Testis (tissue), 3 donors: Measurements from ENCODE around the gene ROR2. TPM values are rescaled to one million over a fixed set of nuclear protein-coding genes. Genes with fewer than 3 reads are reported as not detected.
A peak's percentile ranks its signal among the peaks of the same experiment; 100 is the strongest.

ENCODE experiments used
- DNase-seq: peaks from one replicate; pipeline ENCODE4 v3.0.0-alpha.2; 2019
- H3K27ac ChIP-seq, 2 donors: fragments of 200-600 bp; sonication (generic); one replicate each; pipeline ENCODE4 v1.5.1; 2019
- H3K27me3 ChIP-seq: fragments of 200-600 bp; sonication (generic); one replicate; pipeline ENCODE4 v1.5.1; 2019
- H3K36me3 ChIP-seq: fragments of 200-600 bp; sonication (generic); one replicate; pipeline ENCODE4 v1.5.1; 2017; ENCODE audit warnings: low read depth; ENCODE audit errors: missing control alignments
- H3K4me1 ChIP-seq: fragments of 200-600 bp; sonication (generic); one replicate; pipeline ENCODE4 v1.5.1; 2019
- H3K4me3 ChIP-seq, 2 donors: fragments of 200-600 bp; sonication (generic); one replicate each; pipeline ENCODE4 v1.5.1; 2017 to 2019
- H3K9me3 ChIP-seq: fragments of 200-600 bp; sonication (generic); one replicate; pipeline ENCODE4 v1.5.1; 2017
- POLR2A ChIP-seq: fragments of 450-650 bp; IDR thresholded peaks from one replicate; pipeline ENCODE4 v1.6.1; 2017; ENCODE audit warnings: antibody characterized with exemption, mild to moderate bottlenecking, moderate library complexity
- WGBS, 2 donors: methylation state at CpG; one replicate each; pipeline ENCODE4 v1.1.5; 2018; 5-methylcytosine and 5-hydroxymethylcytosine counted together
- intact Hi-C: fragments of 100-400 bp; cut with DNase I; formaldehyde crosslinking; loops from one replicate; pipeline ENCODE4 v1.15.1; 2023; ENCODE audit warnings: low total_unique reads
- polyA plus RNA-seq: library from polyadenylated mRNA; stranded (reverse); fragments of 350-450 nt; fragmentation: Illumina TruSeq; extraction: RNeasy Lipid Tissue Mini Kit (QIAGEN cat#74804); gene quantifications from one replicate; pipeline ENCODE4 v1.2.3, GENCODE V29; 2014; ENCODE audit warnings: low read depth, low replicate concordance; ENCODE audit not compliant: insufficient read depth
- total RNA-seq, 2 donors: library from RNA; depleted of rRNA; stranded (reverse); fragments of >200 nt; gene quantifications; one replicate each; pipeline ENCODE4 v1.2.3, GENCODE V29; 2016
- TF ChIP-seq, protein P1 (sequence below), 3 experiments: fragments of 450-650 bp in 2 of 3; fragments of 200-600 bp in 1 of 3; sonication (generic) in 1 of 3; IDR thresholded peaks; one replicate each; pipeline ENCODE4 v1.5.1; 2016 to 2019; ENCODE audit warnings: antibody characterized with exemption in 3 of 3, mild to moderate bottlenecking in 2 of 3, moderate library complexity in 1 of 3

Gene ROR2
- total and polyA plus RNA-seq, 3 donors from 2014 or later: 11.5 to 16.5 (median 12.3) TPM

DNA sequence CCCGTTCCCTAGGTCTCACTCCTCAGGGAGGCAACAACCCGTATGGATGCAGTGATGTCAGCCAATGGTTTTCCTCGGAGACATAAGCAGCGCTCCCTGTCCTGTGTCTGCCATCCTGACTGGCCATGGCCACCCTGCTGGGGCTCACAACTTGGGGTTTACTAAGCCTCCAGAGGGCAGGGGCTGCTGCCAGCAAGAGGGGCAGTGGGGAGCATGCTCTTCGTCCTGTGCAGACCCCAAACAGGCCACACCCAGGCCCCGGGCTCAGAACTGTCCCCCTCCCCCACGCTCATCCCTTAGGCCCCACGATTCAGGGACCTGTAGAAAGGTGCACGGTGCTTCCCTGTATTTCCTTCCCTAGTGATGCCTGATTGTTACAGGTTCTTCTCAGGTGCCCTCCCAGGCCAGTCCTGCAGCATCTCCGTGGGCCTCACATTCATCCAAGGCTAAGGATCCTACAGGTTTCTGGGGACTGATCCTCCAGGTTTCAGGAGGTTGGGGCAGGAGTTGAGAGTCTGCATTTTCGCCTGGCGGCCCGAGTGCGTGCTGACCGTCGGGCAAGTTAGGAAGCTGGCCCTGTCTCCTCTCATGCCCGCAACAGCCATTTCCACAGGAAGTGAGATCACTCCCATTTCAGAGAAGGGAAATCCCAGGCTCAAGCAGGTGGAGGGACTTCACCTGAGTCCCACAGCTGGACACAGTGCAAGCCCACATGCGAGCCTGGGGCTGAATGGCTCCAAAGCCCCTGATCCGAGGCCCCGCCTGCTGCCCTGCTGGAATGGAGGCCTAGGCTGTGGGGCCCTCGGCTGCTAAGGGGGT, 217.6 kb downstream of the ROR2 start:
- H3K36me3 ChIP-seq: no peaks in the 10 kb centered on the region

DNA sequence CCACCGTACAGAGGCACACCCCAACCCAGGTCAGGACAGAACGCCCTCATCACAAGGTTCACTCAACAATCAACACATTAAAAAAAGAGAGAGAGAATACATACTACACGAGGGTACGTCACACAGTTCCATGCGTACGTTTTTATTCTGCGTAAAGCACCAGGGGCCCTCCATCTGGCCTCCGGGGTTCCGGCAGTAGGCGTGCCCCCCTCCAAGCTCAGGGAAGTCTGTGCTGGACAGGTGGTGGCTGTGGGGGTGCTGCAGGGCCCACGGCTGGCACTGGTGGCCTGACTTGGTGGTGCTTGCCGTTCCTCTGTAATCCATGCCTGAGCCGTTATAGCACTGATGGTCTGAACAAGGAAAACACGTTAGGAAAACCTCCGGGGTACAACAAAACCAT, 219.2 kb downstream of the ROR2 start:
- no peak for DNase-seq
- TF ChIP-seq, protein P1, sequence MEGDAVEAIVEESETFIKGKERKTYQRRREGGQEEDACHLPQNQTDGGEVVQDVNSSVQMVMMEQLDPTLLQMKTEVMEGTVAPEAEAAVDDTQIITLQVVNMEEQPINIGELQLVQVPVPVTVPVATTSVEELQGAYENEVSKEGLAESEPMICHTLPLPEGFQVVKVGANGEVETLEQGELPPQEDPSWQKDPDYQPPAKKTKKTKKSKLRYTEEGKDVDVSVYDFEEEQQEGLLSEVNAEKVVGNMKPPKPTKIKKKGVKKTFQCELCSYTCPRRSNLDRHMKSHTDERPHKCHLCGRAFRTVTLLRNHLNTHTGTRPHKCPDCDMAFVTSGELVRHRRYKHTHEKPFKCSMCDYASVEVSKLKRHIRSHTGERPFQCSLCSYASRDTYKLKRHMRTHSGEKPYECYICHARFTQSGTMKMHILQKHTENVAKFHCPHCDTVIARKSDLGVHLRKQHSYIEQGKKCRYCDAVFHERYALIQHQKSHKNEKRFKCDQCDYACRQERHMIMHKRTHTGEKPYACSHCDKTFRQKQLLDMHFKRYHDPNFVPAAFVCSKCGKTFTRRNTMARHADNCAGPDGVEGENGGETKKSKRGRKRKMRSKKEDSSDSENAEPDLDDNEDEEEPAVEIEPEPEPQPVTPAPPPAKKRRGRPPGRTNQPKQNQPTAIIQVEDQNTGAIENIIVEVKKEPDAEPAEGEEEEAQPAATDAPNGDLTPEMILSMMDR (IDR thresholded peaks at IDR 0.05): no peak
- TF ChIP-seq POLR2A: no peak
- intact Hi-C loops: no loop called here
- 91 to 96% methylated on average over 15 of the region's 15 CpGs for WGBS, 2 donors
- Histone ChIP-seq H3K36me3 (no peaks in the 10 kb centered on the region), H3K4me3 (no peak overlapping the region), H3K9me3 (no peaks in the 10 kb centered on the region), H3K27me3 (no peaks in the 10 kb centered on the region), H3K27ac (no peak overlapping the region), H3K4me1 (peaks cover 3% of the 10 kb centered on the region)

More for the DNA sequence above, 217.6 kb downstream of the ROR2 start:
- Histone ChIP-seq H3K27ac (no peak overlapping the region), H3K9me3 (no peaks in the 10 kb centered on the region), H3K27me3 (no peaks in the 10 kb centered on the region), H3K4me1 (peaks cover 3% of the 10 kb centered on the region), H3K4me3 (no peak overlapping the region)
- intact Hi-C loops: no loop called here
- no peak for DNase-seq
- no peak for TF ChIP-seq POLR2A
- TF ChIP-seq, protein P1 (IDR thresholded peaks at IDR 0.05): no peak
- 93 to 97% methylated on average over 5 to 21 of the region's 21 CpGs for WGBS, 2 donors

DNA sequence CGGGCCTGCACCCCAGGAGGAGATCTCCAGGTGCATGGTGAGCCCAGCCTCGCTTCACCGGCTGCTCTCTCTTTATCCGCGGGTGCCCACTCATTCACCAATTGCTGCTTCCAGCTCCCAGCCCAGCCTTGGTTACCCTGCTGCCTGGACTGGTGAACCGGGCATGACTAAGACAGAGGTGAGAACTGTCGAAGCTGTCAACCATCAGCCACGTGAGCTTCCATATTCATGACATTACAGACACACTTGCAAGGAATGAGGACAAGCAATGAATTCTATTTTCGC, 220.5 kb downstream of the ROR2 start:
- intact Hi-C loops: no loop called here
- no peak overlapping the region for H3K4me3 ChIP-seq
- DNase-seq: no peak
- no peak for TF ChIP-seq POLR2A
- TF ChIP-seq, protein P1 (IDR thresholded peaks at IDR 0.05): no peak
- H3K4me1 ChIP-seq: peaks cover 3% of the 10 kb centered on the region
- no peaks in the 10 kb centered on the region for H3K36me3 ChIP-seq
- 88 to 93% methylated on average over 9 of the region's 9 CpGs for WGBS, 2 donors
- H3K27ac ChIP-seq: no peak overlapping the region
- H3K9me3 ChIP-seq: no peaks in the 10 kb centered on the region
- H3K27me3 ChIP-seq: no peaks in the 10 kb centered on the region

DNA sequence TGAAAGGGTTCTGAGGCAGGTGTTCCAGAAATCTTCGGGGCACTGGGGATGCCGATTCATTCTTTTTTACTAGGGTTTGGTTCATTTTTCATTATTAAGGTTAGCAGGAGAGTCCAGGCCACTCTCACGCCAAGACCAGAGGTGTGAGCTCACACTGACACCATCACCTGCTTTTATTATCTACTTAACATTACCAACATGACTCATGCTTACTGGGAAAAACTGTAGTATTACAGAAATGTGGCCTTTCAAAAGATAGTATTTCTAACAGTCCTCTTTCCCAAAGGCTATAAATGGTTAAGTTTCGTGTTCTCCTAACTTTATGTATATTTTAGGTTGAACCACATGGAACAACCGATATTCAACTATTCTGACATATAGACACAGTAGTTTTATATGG, 222.1 kb downstream of the ROR2 start:
- Histone ChIP-seq H3K36me3 (no peaks in the 10 kb centered on the region), H3K27ac (no peak overlapping the region), H3K9me3 (no peaks in the 10 kb centered on the region), H3K4me1 (no peaks in the 10 kb centered on the region), H3K4me3 (no peak overlapping the region), H3K27me3 (no peaks in the 10 kb centered on the region)
- intact Hi-C loops: no loop called here
- TF ChIP-seq, protein P1 (IDR thresholded peaks at IDR 0.05): no peak
- TF ChIP-seq POLR2A: no peak
- no peak for DNase-seq
- 92 to 93% methylated on average over 5 of the region's 5 CpGs for WGBS, 2 donors

DNA sequence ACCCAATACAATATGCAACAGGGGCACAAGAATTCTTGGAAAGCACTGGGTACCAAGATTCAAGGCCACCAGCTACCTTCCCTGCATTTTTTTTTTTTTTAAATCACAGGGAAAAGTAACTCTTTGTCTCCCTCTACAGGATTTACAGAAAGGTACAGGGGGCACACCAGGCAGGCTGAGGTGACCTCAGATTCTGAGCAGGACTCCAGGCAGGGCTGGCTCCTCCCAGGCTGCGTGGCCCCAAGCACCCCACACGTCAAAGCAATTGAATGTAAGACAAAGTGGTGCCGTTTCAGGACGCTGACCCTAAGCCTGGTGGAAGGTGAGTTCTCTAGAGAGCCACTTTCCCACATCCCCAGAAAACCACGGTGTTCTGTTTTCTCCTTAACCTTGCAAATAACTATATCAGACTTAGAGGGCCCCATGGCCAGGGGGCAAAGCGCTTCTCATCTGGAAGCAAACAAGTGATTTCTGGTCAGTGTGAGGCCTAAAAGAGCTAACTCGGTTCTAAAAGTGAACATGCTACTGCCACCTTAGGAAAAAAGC, 222.6 kb downstream of the ROR2 start:
- WGBS, 2 donors: 51 to 63% methylated on average over 6 to 7 of the region's 7 CpGs
- intact Hi-C loops: no loop called here

More for the DNA sequence above, 222.6 kb downstream of the ROR2 start:
- DNase-seq: no peak
- no peak overlapping the region for H3K4me3 ChIP-seq
- H3K27ac ChIP-seq: no peak overlapping the region
- TF ChIP-seq POLR2A: no peak
- TF ChIP-seq, protein P1 (IDR thresholded peaks at IDR 0.05): peak; percentile 42 to 66 (median 64)
- no peaks in the 10 kb centered on the region for H3K9me3 ChIP-seq
- no peaks in the 10 kb centered on the region for H3K4me1 ChIP-seq
- no peaks in the 10 kb centered on the region for H3K27me3 ChIP-seq
- no peaks in the 10 kb centered on the region for H3K36me3 ChIP-seq
